Measurements from ENCODE around the gene MTSS2.

GRCh38 chr16:70724146-70725023 is 38.5 kb upstream of the MTSS2 start:
- TF ChIP-seq, protein P1, sequence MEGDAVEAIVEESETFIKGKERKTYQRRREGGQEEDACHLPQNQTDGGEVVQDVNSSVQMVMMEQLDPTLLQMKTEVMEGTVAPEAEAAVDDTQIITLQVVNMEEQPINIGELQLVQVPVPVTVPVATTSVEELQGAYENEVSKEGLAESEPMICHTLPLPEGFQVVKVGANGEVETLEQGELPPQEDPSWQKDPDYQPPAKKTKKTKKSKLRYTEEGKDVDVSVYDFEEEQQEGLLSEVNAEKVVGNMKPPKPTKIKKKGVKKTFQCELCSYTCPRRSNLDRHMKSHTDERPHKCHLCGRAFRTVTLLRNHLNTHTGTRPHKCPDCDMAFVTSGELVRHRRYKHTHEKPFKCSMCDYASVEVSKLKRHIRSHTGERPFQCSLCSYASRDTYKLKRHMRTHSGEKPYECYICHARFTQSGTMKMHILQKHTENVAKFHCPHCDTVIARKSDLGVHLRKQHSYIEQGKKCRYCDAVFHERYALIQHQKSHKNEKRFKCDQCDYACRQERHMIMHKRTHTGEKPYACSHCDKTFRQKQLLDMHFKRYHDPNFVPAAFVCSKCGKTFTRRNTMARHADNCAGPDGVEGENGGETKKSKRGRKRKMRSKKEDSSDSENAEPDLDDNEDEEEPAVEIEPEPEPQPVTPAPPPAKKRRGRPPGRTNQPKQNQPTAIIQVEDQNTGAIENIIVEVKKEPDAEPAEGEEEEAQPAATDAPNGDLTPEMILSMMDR (conservative IDR thresholded peaks at IDR 0.05; ENCODE audit: low read depth, low read length): no peak
- TF ChIP-seq POLR2A (IDR thresholded peaks at IDR 0.05; ENCODE audit: low read depth, low read length): no peak
- TF ChIP-seq BHLHE40 (IDR thresholded peaks at IDR 0.05; ENCODE audit: low read depth, low read length): no peak
- TF ChIP-seq NFE2L2 (IDR thresholded peaks at IDR 0.05; ENCODE audit: low read depth, low read length): no peak
- TF ChIP-seq RAD21 (IDR thresholded peaks at IDR 0.05; ENCODE audit: low read length): no peak
- no peak for TF ChIP-seq MAFK (IDR thresholded peaks at IDR 0.05; ENCODE audit: low read depth, low read length)
- no peak for TF ChIP-seq CEBPB (IDR thresholded peaks at IDR 0.05; ENCODE audit: low read depth, low read length)

Data from IMR-90 (cell line).